Lower leg skin (tissue), 4 donors: ENCODE data around the gene MAP7D3. TPM values are rescaled to one million over a fixed set of nuclear protein-coding genes. Genes with fewer than 3 reads are reported as not detected.
"Not testable (repeated sequence)": the region's sequence is repeated elsewhere in the genome, so short reads cannot be mapped to it uniquely, and the experiment has no call there.

Experiments used
- DNase-seq, 2 donors: peaks; one replicate each; pipeline ENCODE4 v3.0.0-alpha.2; 2019; ENCODE audit warnings: low spot score in 2 of 2
- H3K4me3 ChIP-seq: fragments of 200-600 bp; sonication (generic); 2 replicates; pipeline ENCODE4 v1.5.1; 2017; ENCODE audit warnings: mild to moderate bottlenecking, low read depth; ENCODE audit not compliant: poor library complexity, severe bottlenecking
- CTCF ChIP-seq, 3 donors: fragments of 450-650 bp; IDR thresholded peaks; one replicate each; pipeline ENCODE4 v1.5.1; 2016; ENCODE audit warnings: antibody characterized with exemption in 3 of 3, mild to moderate bottlenecking in 3 of 3, moderate library complexity in 2 of 3
- POLR2A ChIP-seq, 2 donors: fragments of 450-650 bp; IDR thresholded peaks; one replicate each; pipeline ENCODE4 v1.6.1; 2016 to 2017; ENCODE audit warnings: antibody characterized with exemption in 2 of 2, mild to moderate bottlenecking in 1 of 2, moderate library complexity in 1 of 2
- WGBS, 2 donors: methylation state at CpG; one replicate each; pipeline ENCODE4 v1.1.5; 2018; 5-methylcytosine and 5-hydroxymethylcytosine counted together
- intact Hi-C: fragments of 100-400 bp; cut with DNase I; formaldehyde crosslinking; loops from one replicate; pipeline ENCODE4 v1.15.0; 2023; ENCODE audit warnings: low total_unique reads
- total RNA-seq, 4 donors: library from RNA; depleted of rRNA; stranded (reverse); fragments of >200 nt; gene quantifications; one replicate each; pipeline ENCODE4 v1.1.0, GENCODE V29; 2016

The MAP7D3 gene
- total RNA-seq, 4 donors from 2014 or later = 4.4 to 7.6 (median 5.4) TPM

GRCh38 chrX:136176399-136176825 is 74.8 kb downstream of the MAP7D3 start:
- intact Hi-C loops = no loop called here
- no peak for DNase-seq
- TF ChIP-seq CTCF (IDR thresholded peaks at IDR 0.05) (no peak), POLR2A (IDR thresholded peaks at IDR 0.05) (no peak)
- 29 to 43% methylated on average over 2 of the region's 2 CpGs for WGBS, 2 donors
- H3K4me3 ChIP-seq = no peak overlapping the region

GRCh38 chrX:136171420-136171819 is 79.8 kb downstream of the MAP7D3 start:
- intact Hi-C loops = no loop called here
- H3K4me3 ChIP-seq = no peak overlapping the region
- no peak for DNase-seq
- WGBS, 2 donors = 13 to 43% methylated on average over 1 of the region's 1 CpG
- no peak for TF ChIP-seq POLR2A (IDR thresholded peaks at IDR 0.05)
- no peak for TF ChIP-seq CTCF (IDR thresholded peaks at IDR 0.05)

GRCh38 chrX:136170139-136170800 is 80.9 kb downstream of the MAP7D3 start:
- TF ChIP-seq CTCF (IDR thresholded peaks at IDR 0.05) (no peak), POLR2A (IDR thresholded peaks at IDR 0.05) (no peak)
- intact Hi-C loops = no loop called here
- WGBS, 2 donors = 64 to 67% methylated on average over 9 of the region's 9 CpGs
- DNase-seq = no peak
- H3K4me3 ChIP-seq = no peak overlapping the region

DNA sequence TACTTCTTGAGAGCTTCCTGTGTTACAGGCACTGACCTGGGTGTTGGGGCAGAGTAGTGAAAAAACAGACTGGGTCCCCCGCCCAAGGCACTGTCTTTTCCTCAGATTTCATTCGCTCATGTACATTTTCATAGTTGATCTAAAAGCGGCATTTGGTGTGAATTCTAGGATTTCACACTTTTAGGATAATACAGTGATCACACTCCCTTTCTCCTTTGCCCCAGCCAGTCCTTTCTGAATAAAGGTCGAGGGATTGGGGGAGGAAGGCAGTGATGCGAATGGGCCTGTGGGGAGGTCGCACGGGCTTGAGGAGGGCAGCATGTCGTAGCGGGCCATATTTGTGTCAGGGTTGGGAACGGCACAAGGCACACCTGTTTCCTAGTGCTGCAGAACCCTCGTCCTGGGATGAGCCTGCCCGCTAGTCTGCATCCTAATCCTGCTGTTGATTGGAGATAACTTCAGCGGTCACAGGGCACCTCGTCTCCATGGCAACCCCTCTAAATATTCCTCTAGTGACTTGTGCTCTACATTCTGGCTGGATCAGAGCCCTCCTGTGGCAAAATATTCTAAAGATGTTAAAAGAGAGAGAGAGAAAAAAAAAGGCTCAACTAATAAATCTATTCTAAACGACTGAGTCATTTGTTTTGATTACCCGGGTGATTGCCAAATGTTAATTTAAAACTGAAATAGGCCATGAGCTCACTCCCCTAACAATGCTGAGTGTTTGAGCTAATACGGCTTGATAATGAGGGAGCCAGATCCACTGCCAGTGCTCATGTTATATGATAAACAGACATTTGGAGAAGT is 82.1 kb downstream of the MAP7D3 start:
- DNase-seq = peak in 1 of 2 donors; percentile 89
- intact Hi-C loops = no loop called here
- 20 to 38% methylated on average over 17 of the region's 17 CpGs for WGBS, 2 donors
- TF ChIP-seq CTCF (IDR thresholded peaks at IDR 0.05) = no peak
- no peak for TF ChIP-seq POLR2A (IDR thresholded peaks at IDR 0.05)
- no peak overlapping the region for H3K4me3 ChIP-seq

DNA sequence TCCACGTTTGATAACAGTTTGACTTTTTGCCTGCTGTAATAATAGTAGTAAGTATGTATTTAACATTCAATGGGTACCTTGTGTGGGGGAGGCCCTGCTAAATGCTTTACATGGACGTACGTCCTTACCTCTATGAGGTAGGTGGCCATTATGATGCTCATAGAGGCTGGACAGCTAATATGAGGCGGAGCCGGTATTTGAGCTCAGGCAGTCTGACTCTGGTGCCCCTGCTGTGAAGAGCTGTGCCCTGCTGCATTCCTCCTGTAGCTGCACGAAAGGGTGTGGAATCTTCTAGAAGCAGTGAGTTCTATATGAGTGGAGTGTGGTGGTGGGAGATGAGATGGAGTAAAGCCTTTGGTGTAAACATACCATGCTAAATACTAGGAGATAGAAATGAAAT is 83.2 kb downstream of the MAP7D3 start:
- H3K4me3 ChIP-seq, DNase-seq, intact Hi-C loops: not testable (repeated sequence)
- 81 to 94% methylated on average over 6 of the region's 6 CpGs for WGBS, 2 donors

GRCh38 chrX:136166221-136166855 is 84.9 kb downstream of the MAP7D3 start:
- DNase-seq = no peak
- TF ChIP-seq CTCF (IDR thresholded peaks at IDR 0.05) = no peak
- no peak for TF ChIP-seq POLR2A (IDR thresholded peaks at IDR 0.05)
- WGBS, 2 donors = 58 to 63% methylated on average over 8 of the region's 8 CpGs
- intact Hi-C loops = no loop called here
- no peak overlapping the region for H3K4me3 ChIP-seq
